ENCODE results near the gene LUM.
"Not testable (repeated sequence)": the region's sequence is repeated elsewhere in the genome, so short reads cannot be mapped to it uniquely, and the experiment has no call there.

LUM gene

DNA sequence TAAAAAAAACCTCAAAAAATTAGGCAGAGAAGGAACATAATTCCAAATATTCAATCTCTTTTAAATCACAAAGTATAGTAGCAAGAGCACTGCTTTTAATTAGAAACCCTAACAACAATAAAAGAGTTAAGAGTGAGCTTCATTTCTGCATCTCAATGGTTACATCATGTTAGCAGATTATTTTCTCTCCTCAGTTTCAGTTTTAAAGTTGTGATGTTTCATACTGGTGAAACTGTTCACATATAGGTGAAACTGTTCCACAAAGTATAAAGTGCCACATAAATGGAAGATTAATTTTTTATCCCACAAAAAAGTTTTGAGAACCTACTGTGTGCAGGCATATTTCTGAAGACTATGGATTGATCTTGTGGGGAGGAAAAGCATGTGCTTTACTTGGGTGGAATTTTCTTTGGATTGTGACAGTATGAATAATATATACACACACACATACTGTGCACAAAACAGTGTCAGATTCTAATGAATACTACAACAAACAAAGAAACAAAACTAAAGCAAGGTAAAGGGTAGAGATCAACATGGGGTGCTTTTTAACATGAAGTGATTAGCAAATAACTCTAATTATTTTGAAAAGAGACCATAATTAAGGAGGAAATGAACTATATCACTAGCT is 17.1 kb downstream of the LUM start:
- no peaks in the 10 kb centered on the region for H3K27me3 ChIP-seq (ENCODE audit: insufficient read depth, low read length)
- H3K4me1 ChIP-seq (ENCODE audit: insufficient read depth, low read length), result no peaks in the 10 kb centered on the region
- no peak overlapping the region for H3K27ac ChIP-seq (ENCODE audit: low read length)
- no peak overlapping the region for H3K4me3 ChIP-seq (ENCODE audit: low read length)
- no peak overlapping the region for H3K9ac ChIP-seq (ENCODE audit: low read depth, low read length)
- no peaks in the 10 kb centered on the region for H3K36me3 ChIP-seq (ENCODE audit: insufficient read depth, low read depth, low read length)
- peaks cover 9% of the 10 kb centered on the region for H3K9me3 ChIP-seq (ENCODE audit: insufficient read depth, low read depth, low read length)

DNA sequence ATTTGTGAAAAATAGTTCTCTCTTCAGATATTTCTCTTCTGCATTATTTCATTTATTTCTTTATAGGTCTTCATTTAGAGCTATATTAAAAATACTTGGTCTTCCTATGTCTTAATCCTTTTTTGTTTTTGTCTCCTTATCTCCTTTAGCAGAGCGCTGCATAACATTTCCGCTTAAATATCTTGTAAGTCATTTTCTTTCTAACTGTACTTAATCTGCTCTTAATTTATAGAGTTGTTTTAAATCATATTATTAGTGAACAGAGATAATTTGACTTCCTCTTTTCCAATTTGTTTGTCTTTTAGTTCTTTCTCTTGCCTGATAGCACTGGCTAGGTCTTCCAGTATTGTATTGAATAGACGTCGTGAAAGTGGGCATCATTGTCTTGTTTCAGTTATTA is 18.0 kb downstream of the LUM start:
- Histone ChIP-seq H3K4me1 (ENCODE audit: insufficient read depth, low read length) (no peaks in the 10 kb centered on the region), H3K4me3 (ENCODE audit: low read length) (no peak overlapping the region), H3K27ac (ENCODE audit: low read length) (no peak overlapping the region), H3K36me3 (ENCODE audit: insufficient read depth, low read depth, low read length) (no peaks in the 10 kb centered on the region), H3K9me3 (ENCODE audit: insufficient read depth, low read depth, low read length) (peaks cover 17% of the 10 kb centered on the region), H3K9ac (ENCODE audit: low read depth, low read length) (no peak overlapping the region), H3K27me3 (ENCODE audit: insufficient read depth, low read length) (no peaks in the 10 kb centered on the region)

DNA sequence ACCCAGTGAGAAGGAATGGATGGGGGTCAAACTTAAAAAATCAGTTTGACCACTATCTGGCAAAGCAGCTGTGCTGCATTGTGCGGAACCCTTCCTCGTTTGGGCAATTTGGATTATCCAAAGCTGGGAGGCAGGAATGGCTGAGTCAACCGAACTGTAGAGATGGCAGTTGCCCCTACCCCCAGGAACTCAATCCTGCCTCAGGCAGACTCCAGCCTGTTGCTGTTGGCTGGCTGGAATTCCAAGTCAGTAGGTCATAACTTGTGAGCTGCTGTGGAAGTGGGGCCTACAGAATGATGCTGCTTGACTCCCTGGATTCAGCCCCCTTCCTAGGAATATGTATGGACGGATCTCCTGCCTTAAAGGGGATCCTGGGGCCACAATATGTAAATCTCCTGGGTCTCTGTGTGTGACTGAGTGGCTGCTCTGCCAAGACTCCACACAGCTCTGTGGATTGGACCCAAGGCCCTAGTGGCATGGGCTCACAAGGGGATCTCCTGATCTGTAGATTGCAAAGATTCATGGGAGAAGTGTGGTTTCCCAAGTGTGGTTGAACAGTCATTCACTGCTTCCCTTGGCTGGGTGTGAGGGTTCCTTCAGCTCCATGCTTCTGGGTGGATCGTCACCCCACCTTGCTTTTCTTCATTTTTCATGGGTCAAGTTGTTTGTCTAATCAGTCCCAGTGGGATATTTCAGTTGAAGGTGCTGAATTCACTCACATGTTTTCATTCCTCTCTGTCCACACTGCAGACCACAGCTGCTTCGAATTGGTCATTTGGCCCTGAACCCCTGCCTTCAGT is 19.2 kb downstream of the LUM start:
- Histone ChIP-seq H3K27ac (ENCODE audit: low read length) (no peak overlapping the region), H3K4me1 (ENCODE audit: insufficient read depth, low read length) (no peaks in the 10 kb centered on the region), H3K4me3 (ENCODE audit: low read length) (no peak overlapping the region), H3K27me3 (ENCODE audit: insufficient read depth, low read length) (no peaks in the 10 kb centered on the region), H3K9me3 (ENCODE audit: insufficient read depth, low read depth, low read length) (peaks cover 21% of the 10 kb centered on the region), H3K9ac (ENCODE audit: low read depth, low read length) (no peak overlapping the region), H3K36me3 (ENCODE audit: insufficient read depth, low read depth, low read length) (no peaks in the 10 kb centered on the region)

DNA sequence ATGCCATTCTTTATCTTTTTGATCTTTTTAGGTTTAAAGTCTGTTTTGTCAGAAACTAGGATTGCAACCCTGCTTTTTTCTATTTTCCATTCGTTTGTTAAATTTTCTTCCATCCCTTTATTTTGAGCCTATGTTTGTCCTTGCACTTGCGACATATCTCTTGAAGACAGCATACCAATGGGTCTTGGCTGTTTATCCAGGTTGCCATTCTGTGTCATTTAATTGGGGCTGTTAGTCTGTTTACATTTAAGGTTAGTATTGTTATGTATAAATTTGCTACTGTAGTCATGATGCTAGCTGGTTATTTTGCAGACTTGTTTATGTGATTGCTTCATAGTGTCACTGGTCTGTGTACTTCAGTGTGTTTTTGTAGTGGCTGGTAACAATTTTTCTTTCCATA is 21.3 kb downstream of the LUM start:
- H3K4me1 ChIP-seq (ENCODE audit: insufficient read depth, low read length); H3K36me3 ChIP-seq (ENCODE audit: insufficient read depth, low read depth, low read length); H3K9ac ChIP-seq (ENCODE audit: low read depth, low read length); H3K27me3 ChIP-seq (ENCODE audit: insufficient read depth, low read length); H3K4me3 ChIP-seq (ENCODE audit: low read length); H3K27ac ChIP-seq (ENCODE audit: low read length): not testable (repeated sequence)
- peaks cover 21% of the 10 kb centered on the region for H3K9me3 ChIP-seq (ENCODE audit: insufficient read depth, low read depth, low read length)

DNA sequence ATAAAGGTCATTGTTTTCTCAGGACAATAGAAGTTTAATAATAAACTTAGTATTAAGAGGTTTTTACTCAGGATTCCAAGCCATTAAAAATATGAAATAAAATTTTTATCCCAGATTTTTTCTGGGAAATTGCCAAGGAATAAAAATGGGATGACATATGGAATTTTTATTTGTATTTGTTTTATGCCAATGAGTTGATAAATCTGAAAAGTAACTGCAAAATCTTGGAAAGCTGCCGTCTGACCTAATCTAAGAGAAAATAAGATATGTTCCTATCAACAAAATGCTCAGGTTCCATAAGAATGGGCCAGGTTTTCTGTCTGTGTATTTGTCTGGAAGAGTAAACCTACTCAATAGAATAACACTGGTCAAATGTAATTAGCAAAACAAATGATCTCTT is 31.3 kb downstream of the LUM start:
- no peak overlapping the region for H3K27ac ChIP-seq (ENCODE audit: low read length)
- no peaks in the 10 kb centered on the region for H3K36me3 ChIP-seq (ENCODE audit: insufficient read depth, low read depth, low read length)
- no peak overlapping the region for H3K9ac ChIP-seq (ENCODE audit: low read depth, low read length)
- no peak overlapping the region for H3K4me3 ChIP-seq (ENCODE audit: low read length)
- no peaks in the 10 kb centered on the region for H3K27me3 ChIP-seq (ENCODE audit: insufficient read depth, low read length)
- H3K4me1 ChIP-seq (ENCODE audit: insufficient read depth, low read length), result peaks cover 5% of the 10 kb centered on the region
- no peaks in the 10 kb centered on the region for H3K9me3 ChIP-seq (ENCODE audit: insufficient read depth, low read depth, low read length)

DNA sequence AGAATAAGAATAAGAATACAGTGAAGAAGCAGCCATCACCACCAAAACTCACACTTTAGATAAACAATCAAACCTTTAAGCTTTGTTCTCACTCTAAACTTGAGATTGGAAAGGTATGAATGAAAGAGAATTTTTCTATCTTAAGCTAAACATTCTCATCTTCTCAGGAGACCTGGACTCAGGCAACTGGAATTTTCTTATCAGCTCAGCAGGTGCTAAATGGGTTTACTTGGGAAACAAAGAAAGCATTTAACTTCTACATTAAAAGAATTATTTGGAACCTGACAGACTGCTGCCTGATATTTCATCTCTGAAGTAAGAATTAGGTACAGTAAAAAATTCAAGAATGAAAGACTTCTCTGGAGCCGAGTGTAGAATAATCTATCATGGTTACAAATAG is 32.8 kb downstream of the LUM start:
- no peaks in the 10 kb centered on the region for H3K27me3 ChIP-seq (ENCODE audit: insufficient read depth, low read length)

DNA sequence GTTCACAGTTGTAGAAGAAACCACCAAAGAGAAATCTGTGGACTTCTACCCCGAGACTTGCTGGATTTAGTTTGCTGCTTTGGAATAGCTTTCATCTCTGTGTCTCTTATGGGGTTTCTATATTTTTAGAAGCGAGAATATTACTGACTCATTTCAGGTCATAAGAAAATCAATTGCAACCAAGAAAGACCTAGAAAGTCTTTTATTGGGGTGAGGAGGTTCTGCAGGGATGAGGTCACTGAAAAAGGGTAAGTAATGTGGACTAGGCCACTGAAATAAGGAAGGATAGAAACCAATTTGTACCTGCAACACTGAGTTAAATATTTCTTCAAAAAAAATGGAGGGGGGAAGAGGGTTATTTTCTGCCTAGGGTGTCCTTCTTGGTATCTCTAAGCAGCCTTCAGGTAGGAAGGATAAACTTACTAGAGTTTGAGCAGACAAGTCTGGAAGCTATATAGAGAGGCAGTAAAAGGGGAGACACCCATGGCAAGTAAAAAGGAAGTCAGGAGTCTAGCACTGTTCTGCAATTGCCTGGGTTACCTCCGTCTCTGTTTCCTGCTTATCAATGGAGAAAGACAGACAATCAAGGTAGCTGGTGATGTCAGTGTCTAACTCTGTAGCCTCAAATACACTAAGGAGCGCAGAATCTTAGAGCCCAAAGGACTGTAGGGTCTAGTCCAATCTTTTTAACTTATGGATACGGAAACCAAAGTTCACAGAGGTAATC is 33.9 kb downstream of the LUM start:
- no peak overlapping the region for H3K27ac ChIP-seq (ENCODE audit: low read length)
- H3K9me3 ChIP-seq (ENCODE audit: insufficient read depth, low read depth, low read length), result no peaks in the 10 kb centered on the region
- peaks cover 5% of the 10 kb centered on the region for H3K4me1 ChIP-seq (ENCODE audit: insufficient read depth, low read length)
- H3K9ac ChIP-seq (ENCODE audit: low read depth, low read length), result no peak overlapping the region
- no peak overlapping the region for H3K4me3 ChIP-seq (ENCODE audit: low read length)
- H3K27me3 ChIP-seq (ENCODE audit: insufficient read depth, low read length), result no peaks in the 10 kb centered on the region
- no peaks in the 10 kb centered on the region for H3K36me3 ChIP-seq (ENCODE audit: insufficient read depth, low read depth, low read length)

More for the DNA sequence above, 32.8 kb downstream of the LUM start:
- H3K4me3 ChIP-seq (ENCODE audit: low read length), result no peak overlapping the region
- H3K36me3 ChIP-seq (ENCODE audit: insufficient read depth, low read depth, low read length), result no peaks in the 10 kb centered on the region
- H3K4me1 ChIP-seq (ENCODE audit: insufficient read depth, low read length), result peaks cover 5% of the 10 kb centered on the region
- no peaks in the 10 kb centered on the region for H3K9me3 ChIP-seq (ENCODE audit: insufficient read depth, low read depth, low read length)
- H3K9ac ChIP-seq (ENCODE audit: low read depth, low read length), result no peak overlapping the region
- H3K27ac ChIP-seq (ENCODE audit: low read length), result no peak overlapping the region

DNA sequence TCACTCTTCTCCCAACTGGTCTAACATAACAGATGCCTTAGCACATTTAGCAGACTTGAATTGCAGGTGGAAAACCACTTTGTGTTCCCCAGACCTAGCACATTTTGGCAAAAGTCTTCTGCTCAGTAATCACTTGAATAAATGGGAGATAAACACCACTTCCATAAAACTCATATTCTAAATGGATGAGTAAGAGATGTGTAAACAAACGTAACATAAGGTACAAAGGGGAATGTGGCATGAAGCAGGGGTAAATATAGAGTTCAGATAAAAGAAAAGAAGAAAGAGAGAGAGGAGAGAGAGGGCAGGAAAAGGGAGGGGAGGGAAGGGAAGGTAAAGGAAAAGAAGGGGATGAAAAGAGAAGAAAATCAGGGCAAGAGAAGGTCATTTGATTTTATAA is 36.4 kb downstream of the LUM start:
- Histone ChIP-seq H3K4me1 (ENCODE audit: insufficient read depth, low read length) (no peaks in the 10 kb centered on the region; the same call in 1 of the 2 replicates), H3K9me3 (ENCODE audit: insufficient read depth, low read depth, low read length) (no peaks in the 10 kb centered on the region), H3K36me3 (ENCODE audit: insufficient read depth, low read depth, low read length) (no peaks in the 10 kb centered on the region), H3K27me3 (ENCODE audit: insufficient read depth, low read length) (no peaks in the 10 kb centered on the region), H3K9ac (ENCODE audit: low read depth, low read length) (no peak overlapping the region), H3K27ac (ENCODE audit: low read length) (no peak overlapping the region), H3K4me3 (ENCODE audit: low read length) (no peak overlapping the region)

DNA sequence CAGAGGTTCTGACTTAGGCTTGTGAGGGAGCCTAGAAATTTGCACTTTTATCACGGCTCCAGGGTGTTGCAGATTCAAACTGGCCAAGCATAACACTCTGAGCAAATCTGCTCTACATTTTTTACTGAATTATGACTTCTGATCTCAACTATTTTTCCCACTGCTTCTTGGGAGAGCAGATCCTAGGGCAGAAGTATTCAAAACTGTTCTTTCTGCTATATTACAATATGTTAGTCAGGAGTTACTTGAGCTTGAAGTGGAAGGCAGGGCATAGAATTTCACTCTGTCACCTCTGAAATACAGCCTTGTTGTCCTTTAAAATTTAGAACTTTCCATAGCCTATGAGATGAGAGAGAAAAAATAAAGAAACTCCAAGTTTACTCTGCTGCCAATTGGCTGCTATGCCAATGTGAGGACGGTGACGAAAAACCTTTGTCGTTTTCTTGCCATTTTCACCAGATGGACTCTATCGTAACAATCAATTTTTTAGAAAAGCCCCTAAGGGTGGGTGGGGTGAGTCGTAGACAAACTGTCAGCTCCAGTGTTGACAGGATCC is 37.1 kb downstream of the LUM start:
- Histone ChIP-seq H3K4me3 (ENCODE audit: low read length) (no peak overlapping the region), H3K9me3 (ENCODE audit: insufficient read depth, low read depth, low read length) (no peaks in the 10 kb centered on the region), H3K27me3 (ENCODE audit: insufficient read depth, low read length) (no peaks in the 10 kb centered on the region), H3K36me3 (ENCODE audit: insufficient read depth, low read depth, low read length) (no peaks in the 10 kb centered on the region), H3K4me1 (ENCODE audit: insufficient read depth, low read length) (no peaks in the 10 kb centered on the region), H3K27ac (ENCODE audit: low read length) (no peak overlapping the region), H3K9ac (ENCODE audit: low read depth, low read length) (no peak overlapping the region)

DNA sequence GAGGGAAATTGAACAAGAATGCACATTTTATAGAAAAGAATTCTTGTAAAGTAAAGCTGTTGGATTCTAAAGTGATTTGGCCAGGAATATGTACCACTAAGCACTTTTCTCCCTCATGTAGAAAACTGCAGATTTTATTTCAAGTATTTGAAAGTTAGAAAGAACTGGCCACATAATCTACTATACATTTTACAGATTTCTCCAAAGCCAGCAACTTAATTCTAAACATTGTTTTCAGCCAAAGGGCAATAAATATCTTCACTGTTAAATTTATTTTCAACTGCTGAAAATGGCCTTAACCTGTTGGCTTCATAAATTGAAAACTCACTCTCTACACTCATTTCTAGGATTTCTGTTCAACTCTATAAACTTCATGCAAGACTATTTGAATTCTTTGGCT is 37.9 kb downstream of the LUM start:
- Histone ChIP-seq H3K9ac (ENCODE audit: low read depth, low read length) (no peak overlapping the region), H3K4me3 (ENCODE audit: low read length) (no peak overlapping the region), H3K27me3 (ENCODE audit: insufficient read depth, low read length) (no peaks in the 10 kb centered on the region), H3K36me3 (ENCODE audit: insufficient read depth, low read depth, low read length) (no peaks in the 10 kb centered on the region), H3K9me3 (ENCODE audit: insufficient read depth, low read depth, low read length) (no peaks in the 10 kb centered on the region), H3K4me1 (ENCODE audit: insufficient read depth, low read length) (no peaks in the 10 kb centered on the region), H3K27ac (ENCODE audit: low read length) (no peak overlapping the region)

DNA sequence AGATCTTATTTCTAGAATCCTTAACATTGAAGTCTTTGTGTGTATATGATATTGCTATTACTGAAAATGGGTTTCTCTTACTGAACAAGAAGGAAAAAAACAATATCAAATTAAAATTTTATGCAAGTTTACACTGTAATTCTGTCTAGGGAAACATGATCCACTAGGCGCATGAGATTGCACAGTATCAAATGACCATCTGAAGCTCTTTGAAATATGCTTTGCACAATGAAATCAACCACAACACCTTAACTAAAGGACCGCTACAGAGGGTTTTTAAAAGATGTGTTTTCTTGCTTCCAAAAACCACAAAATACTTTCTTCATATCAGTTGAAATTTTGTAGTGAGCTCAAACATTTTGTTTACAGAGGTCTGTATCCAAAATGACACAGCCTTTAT is 38.4 kb downstream of the LUM start:
- Histone ChIP-seq H3K27ac (ENCODE audit: low read length) (no peak overlapping the region), H3K9me3 (ENCODE audit: insufficient read depth, low read depth, low read length) (no peaks in the 10 kb centered on the region), H3K4me3 (ENCODE audit: low read length) (no peak overlapping the region), H3K9ac (ENCODE audit: low read depth, low read length) (no peak overlapping the region), H3K36me3 (ENCODE audit: insufficient read depth, low read depth, low read length) (no peaks in the 10 kb centered on the region), H3K4me1 (ENCODE audit: insufficient read depth, low read length) (no peaks in the 10 kb centered on the region), H3K27me3 (ENCODE audit: insufficient read depth, low read length) (no peaks in the 10 kb centered on the region)

All from iPS-20b (cell line).